C1 segment of cervical spinal cord (tissue), 14 donors: ENCODE data around the gene PDE2A.

Source experiments
- DNase-seq, 14 donors: peaks; one replicate each; lab custom pipeline; 2025; lab: John Stamatoyannopoulos, UW

PDE2A gene

DNA sequence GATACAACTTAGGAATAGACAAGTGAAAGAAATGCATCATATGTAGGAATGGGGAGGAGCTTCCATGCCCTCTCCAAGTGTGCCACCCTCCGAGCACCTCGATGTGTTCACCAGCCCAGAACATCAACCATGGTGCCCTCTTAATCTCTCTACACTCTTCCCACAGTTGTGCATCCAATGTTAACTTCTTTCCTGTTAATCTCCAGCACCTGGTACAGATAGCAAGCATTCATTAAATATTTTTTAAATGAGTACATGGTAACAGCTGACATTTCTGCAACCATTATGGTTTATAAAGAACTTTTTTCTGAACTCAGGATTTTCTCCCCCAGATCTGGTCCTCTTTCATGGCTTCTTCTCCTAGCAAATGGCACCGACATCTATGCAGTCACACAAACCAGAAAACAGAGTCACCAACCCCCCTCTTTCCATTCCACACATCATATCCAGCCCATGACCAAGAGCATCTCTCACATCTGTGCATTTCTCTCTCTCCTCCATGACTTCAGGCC lies 121.8 kb downstream of the PDE2A start:
- no peak for DNase-seq

DNA sequence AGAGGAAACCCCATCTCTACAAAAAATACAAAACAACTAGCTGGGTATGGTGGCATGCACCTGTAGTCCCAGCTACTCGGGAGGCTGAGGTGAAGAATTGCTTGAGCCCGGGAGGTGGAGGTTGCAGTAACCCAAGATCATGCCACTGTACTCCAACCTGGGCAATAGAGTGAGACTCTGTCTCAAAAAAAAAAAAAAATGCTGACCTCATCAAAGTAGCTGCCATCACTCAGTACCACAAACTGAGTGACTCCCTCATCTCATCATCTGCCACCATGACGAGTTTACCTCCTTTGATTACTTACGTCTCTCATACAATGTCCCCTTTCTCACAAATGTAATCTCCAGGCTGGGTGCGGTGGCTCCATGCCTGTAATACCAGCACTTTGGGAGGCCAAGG lies 122.7 kb downstream of the PDE2A start:
- DNase-seq, result no peak

DNA sequence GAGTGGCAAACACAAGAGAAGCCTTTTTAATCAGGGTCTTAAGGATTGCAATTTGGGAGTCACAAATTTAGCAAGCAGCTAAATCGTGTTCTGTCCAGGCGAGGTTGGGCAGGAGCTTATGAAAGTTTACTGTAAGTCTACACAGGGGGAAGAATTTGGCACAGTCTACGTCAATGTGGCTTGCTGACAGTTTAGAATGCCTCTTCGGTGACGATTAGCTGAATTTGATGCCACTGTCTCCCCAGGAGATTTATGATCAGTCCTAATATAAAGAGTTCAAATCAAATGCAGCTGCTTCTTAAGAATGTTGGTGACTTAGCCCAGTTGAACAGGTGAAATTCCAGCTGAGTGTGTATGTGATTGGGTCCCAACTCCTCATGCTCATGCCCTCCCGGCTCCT lies 125.8 kb downstream of the PDE2A start:
- no peak for DNase-seq

- DNase-seq, result no peak
Observed at GRCh38 chr11:72546866-72547265, 127.4 kb downstream of the PDE2A start.

DNA sequence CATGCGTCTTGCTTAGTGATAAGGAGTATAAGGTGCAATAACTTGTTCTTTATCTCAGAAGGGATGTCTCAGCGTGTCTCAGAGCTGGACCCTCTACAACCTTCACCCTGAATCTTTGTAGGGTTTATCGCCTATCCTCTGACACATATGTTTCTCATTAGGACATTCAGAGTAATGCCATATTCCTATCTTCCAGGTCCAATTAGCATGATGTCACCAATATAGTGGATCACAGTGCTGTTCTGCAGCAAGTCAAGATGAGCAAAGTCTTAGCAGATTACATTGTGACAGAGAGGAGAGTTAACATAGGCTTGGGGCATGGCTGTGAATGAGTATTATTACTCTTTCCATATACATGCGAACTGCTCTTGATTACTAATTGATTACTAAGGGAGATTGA lies 129.6 kb downstream of the PDE2A start:
- no peak for DNase-seq

DNA sequence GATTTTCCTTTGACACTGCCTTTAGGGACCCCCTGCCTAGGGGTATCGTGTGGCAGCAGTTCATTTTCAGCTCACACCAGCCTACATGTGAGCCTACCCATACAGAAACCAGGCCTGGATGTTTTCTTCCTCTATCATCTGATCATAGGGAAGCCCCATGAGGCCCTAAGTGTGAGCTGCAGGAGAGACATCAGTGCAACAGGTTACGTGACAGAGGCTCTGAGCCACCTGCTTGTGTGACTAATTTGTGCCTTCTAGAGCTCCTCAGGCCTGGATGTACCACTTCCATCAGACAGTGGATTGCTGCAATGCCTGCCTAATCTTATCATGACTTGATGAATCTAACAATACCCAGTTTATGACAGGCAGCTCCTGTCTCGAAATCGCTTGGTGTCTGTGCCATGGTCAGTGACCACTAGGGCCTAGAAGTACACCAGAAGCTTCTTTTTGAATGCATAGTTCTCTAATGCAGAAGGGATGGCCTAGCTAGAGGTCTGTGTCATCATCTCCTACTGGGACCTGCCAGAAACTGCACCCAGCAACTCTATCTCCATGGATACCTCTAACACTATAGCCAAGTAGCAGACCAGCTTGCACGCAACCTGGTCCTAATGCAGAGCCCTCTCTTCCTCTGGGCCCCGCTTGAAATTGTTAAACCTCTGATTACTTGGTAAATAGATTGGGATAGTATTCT lies 130.2 kb downstream of the PDE2A start:
- no peak for DNase-seq

- DNase-seq, result peak in 1 of 14 donors; percentile 33
Observed at GRCh38 chr11:72541257-72541974, 132.8 kb downstream of the PDE2A start.

GRCh38 chr11:72537051-72537450 lies 137.2 kb downstream of the PDE2A start:
- no peak for DNase-seq

GRCh38 chr11:72535194-72535547 lies 139.1 kb downstream of the PDE2A start:
- DNase-seq, result no peak

DNA sequence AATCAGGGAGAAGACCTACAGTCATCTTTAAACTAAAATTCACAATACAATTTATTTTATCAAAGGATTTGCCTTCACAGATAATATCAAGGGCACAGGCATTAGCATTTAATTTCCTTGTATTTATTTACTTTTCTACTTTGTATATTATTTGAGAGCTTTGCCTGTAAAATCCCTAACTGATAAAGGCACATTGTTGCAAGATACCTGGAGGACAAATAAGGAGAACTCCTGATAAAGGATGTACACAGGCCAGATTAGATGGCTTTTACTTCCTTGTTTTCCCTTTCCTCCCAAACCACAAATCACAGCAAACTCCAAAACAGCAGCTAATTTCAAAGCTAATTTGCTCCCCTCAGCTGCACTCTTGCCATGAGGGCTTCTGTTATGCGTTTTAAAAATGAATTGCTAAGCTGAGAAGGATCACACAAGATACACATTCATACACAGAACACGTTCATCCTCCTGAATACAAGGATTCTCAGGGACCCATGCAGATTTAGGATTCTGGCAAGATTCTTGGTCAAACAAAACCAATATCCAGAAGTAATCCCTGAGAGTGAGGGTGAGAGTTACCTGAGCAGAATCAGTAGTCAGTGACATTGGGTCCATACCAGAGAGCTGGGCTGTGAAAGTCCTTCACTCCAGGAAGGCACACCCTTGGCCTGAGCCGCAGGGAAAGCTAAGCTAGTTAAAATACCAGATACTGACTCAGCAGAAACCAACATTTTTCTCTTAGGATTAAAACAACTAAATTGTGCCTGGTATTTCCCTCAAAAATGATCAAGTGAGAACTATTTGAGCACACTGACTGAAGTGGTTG lies 139.6 kb downstream of the PDE2A start:
- no peak for DNase-seq

- DNase-seq, result no peak
Observed at GRCh38 chr11:72529068-72529467, 145.2 kb downstream of the PDE2A start.

DNA sequence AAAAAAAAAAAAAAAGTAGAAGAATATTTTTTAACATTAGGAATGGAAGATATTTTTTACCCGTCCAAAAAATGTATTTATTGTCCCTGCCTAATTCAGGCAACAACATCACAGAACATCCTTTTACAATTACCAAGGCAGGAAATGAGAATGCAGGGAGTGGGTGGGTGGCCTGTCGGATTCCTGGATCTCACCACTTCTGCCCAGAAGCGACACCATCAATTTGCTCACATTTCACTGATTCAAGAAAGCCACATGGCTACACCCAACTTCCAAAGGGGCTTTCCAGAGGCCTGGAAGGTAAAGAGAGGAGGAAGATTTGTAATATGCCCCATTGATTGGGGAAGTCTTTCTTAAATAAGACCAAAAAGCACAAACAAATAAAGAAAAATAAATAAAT lies 146.1 kb downstream of the PDE2A start:
- DNase-seq, result no peak
